ENCODE data around the gene REPS2.

The REPS2 gene

GRCh38 chrX:16983051-16983450 is 36.6 kb downstream of the REPS2 start:
- Histone ChIP-seq H3K79me2 (ENCODE audit: low read length) (no peaks in the 10 kb centered on the region), H2AFZ (ENCODE audit: low read length) (no peak overlapping the region), H4K20me1 (ENCODE audit: insufficient read depth, low read length) (no peaks in the 10 kb centered on the region), H3K36me3 (replicated peaks; ENCODE audit: insufficient read depth, low read length) (no peaks in the 10 kb centered on the region), H3K9me2 (replicated peaks; ENCODE audit: insufficient read depth, low read length) (no peaks in the 10 kb centered on the region), H3K9ac (ENCODE audit: low read length) (no peak overlapping the region), H3K9me3 (replicated peaks; ENCODE audit: insufficient read depth, low read length) (no peaks in the 10 kb centered on the region), H3F3A (ENCODE audit: insufficient read depth, low read length) (no peaks in the 10 kb centered on the region), H3K27me3 (replicated peaks; ENCODE audit: insufficient read depth, low read length) (no peaks in the 10 kb centered on the region), H3K4me2 (ENCODE audit: low read depth, low read length) (no peak overlapping the region), H3K4me1 (ENCODE audit: low read length) (no peaks in the 10 kb centered on the region), H3K4me3 (ENCODE audit: low read length) (no peak overlapping the region), H3K27ac (ENCODE audit: low read length) (no peak overlapping the region)
- no peak for DNase-seq
- no peak for TF ChIP-seq CTCF (IDR thresholded peaks at IDR 0.05; ENCODE audit: low read length)
- no peak for TF ChIP-seq EZH2phosphoT487 (IDR thresholded peaks at IDR 0.05; ENCODE audit: low read length)

GRCh38 chrX:16985286-16985685 is 38.8 kb downstream of the REPS2 start:
- H3K79me2 ChIP-seq (ENCODE audit: low read length): no peaks in the 10 kb centered on the region
- H3K27ac ChIP-seq (ENCODE audit: low read length): no peak overlapping the region
- H4K20me1 ChIP-seq (ENCODE audit: insufficient read depth, low read length): no peaks in the 10 kb centered on the region
- no peaks in the 10 kb centered on the region for H3K9me3 ChIP-seq (replicated peaks; ENCODE audit: insufficient read depth, low read length)
- no peak overlapping the region for H3K9ac ChIP-seq (ENCODE audit: low read length)
- H3K4me2 ChIP-seq (ENCODE audit: low read depth, low read length): no peak overlapping the region
- no peak overlapping the region for H2AFZ ChIP-seq (ENCODE audit: low read length)
- H3F3A ChIP-seq (ENCODE audit: insufficient read depth, low read length): no peaks in the 10 kb centered on the region
- no peaks in the 10 kb centered on the region for H3K27me3 ChIP-seq (replicated peaks; ENCODE audit: insufficient read depth, low read length)
- no peak overlapping the region for H3K4me3 ChIP-seq (ENCODE audit: low read length)
- H3K36me3 ChIP-seq (replicated peaks; ENCODE audit: insufficient read depth, low read length): no peaks in the 10 kb centered on the region
- TF ChIP-seq EZH2phosphoT487 (IDR thresholded peaks at IDR 0.05; ENCODE audit: low read length) (no peak), CTCF (IDR thresholded peaks at IDR 0.05; ENCODE audit: low read length) (no peak), EZH2 (optimal IDR thresholded peaks at IDR 0.05; ENCODE audit: low read depth, low read length) (no peak)
- H3K9me2 ChIP-seq (replicated peaks; ENCODE audit: insufficient read depth, low read length): no peaks in the 10 kb centered on the region
- H3K4me1 ChIP-seq (ENCODE audit: low read length): no peaks in the 10 kb centered on the region
- no peak for DNase-seq

- no peaks in the 10 kb centered on the region for H4K20me1 ChIP-seq (ENCODE audit: insufficient read depth, low read length)
- no peaks in the 10 kb centered on the region for H3K9me3 ChIP-seq (replicated peaks; ENCODE audit: insufficient read depth, low read length)
- no peaks in the 10 kb centered on the region for H3K79me2 ChIP-seq (ENCODE audit: low read length)
- no peaks in the 10 kb centered on the region for H3K36me3 ChIP-seq (replicated peaks; ENCODE audit: insufficient read depth, low read length)
- H3K4me3 ChIP-seq (ENCODE audit: low read length): no peak overlapping the region
- no peaks in the 10 kb centered on the region for H3F3A ChIP-seq (ENCODE audit: insufficient read depth, low read length)
- no peaks in the 10 kb centered on the region for H3K9me2 ChIP-seq (replicated peaks; ENCODE audit: insufficient read depth, low read length)
- DNase-seq: no peak
- no peak overlapping the region for H2AFZ ChIP-seq (ENCODE audit: low read length)
- H3K27me3 ChIP-seq (replicated peaks; ENCODE audit: insufficient read depth, low read length): no peaks in the 10 kb centered on the region
- no peak for TF ChIP-seq CTCF (IDR thresholded peaks at IDR 0.05; ENCODE audit: low read length)
- no peak for TF ChIP-seq EZH2phosphoT487 (IDR thresholded peaks at IDR 0.05; ENCODE audit: low read length)
- no peaks in the 10 kb centered on the region for H3K4me1 ChIP-seq (ENCODE audit: low read length)
- no peak overlapping the region for H3K4me2 ChIP-seq (ENCODE audit: low read depth, low read length)
- H3K9ac ChIP-seq (ENCODE audit: low read length): no peak overlapping the region
- H3K27ac ChIP-seq (ENCODE audit: low read length): no peak overlapping the region
Observed at GRCh38 chrX:16986169-16986568, 39.7 kb downstream of the REPS2 start.

- H3F3A ChIP-seq (ENCODE audit: insufficient read depth, low read length): no peaks in the 10 kb centered on the region
- H2AFZ ChIP-seq (ENCODE audit: low read length): no peak overlapping the region
- no peak overlapping the region for H3K27ac ChIP-seq (ENCODE audit: low read length)
- H3K27me3 ChIP-seq (replicated peaks; ENCODE audit: insufficient read depth, low read length): no peaks in the 10 kb centered on the region
- TF ChIP-seq CTCF (IDR thresholded peaks at IDR 0.05; ENCODE audit: low read length): no peak
- no peak for TF ChIP-seq EZH2 (optimal IDR thresholded peaks at IDR 0.05; ENCODE audit: low read depth, low read length)
- TF ChIP-seq EZH2phosphoT487 (IDR thresholded peaks at IDR 0.05; ENCODE audit: low read length): no peak
- H3K9ac ChIP-seq (ENCODE audit: low read length): no peak overlapping the region
- H3K4me1 ChIP-seq (ENCODE audit: low read length): no peaks in the 10 kb centered on the region
- DNase-seq: no peak
- H3K79me2 ChIP-seq (ENCODE audit: low read length): no peaks in the 10 kb centered on the region
- H3K4me3 ChIP-seq (ENCODE audit: low read length): no peak overlapping the region
- H3K4me2 ChIP-seq (ENCODE audit: low read depth, low read length): no peak overlapping the region
- H4K20me1 ChIP-seq (ENCODE audit: insufficient read depth, low read length): no peaks in the 10 kb centered on the region
- H3K9me2 ChIP-seq (replicated peaks; ENCODE audit: insufficient read depth, low read length): no peaks in the 10 kb centered on the region
- no peaks in the 10 kb centered on the region for H3K9me3 ChIP-seq (replicated peaks; ENCODE audit: insufficient read depth, low read length)
- no peaks in the 10 kb centered on the region for H3K36me3 ChIP-seq (replicated peaks; ENCODE audit: insufficient read depth, low read length)
Observed at GRCh38 chrX:16989750-16990149, 43.3 kb downstream of the REPS2 start.
